Skeletal muscle satellite cell (primary cell): Measurements from ENCODE around the gene LHFPL5. TPM values are rescaled to one million over a fixed set of nuclear protein-coding genes. Genes with fewer than 3 reads are reported as not detected.

ENCODE experiments used
- H3K27me3 ChIP-seq: 2 replicates; pipeline ENCODE4 v1.7.0; 2013; ENCODE audit warnings: low read length; ENCODE audit not compliant: control insufficient read depth, insufficient read depth
- H3K36me3 ChIP-seq: 2 replicates; pipeline ENCODE4 v1.7.0; 2013; ENCODE audit warnings: mild to moderate bottlenecking, control low read depth, low read length; ENCODE audit not compliant: insufficient read depth
- H3K4me1 ChIP-seq: 2 replicates; pipeline ENCODE4 v1.7.0; 2013; ENCODE audit warnings: low read length; ENCODE audit not compliant: control insufficient read depth, insufficient read depth
- H3K4me2 ChIP-seq: 2 replicates; pipeline ENCODE4 v1.7.0; 2013; ENCODE audit warnings: mild to moderate bottlenecking, low read length
- H3K4me3 ChIP-seq: 2 replicates; pipeline ENCODE4 v1.7.0; 2013; ENCODE audit warnings: low read length
- H3K9ac ChIP-seq: 2 replicates; pipeline ENCODE4 v1.7.0; 2013; ENCODE audit warnings: mild to moderate bottlenecking, low read depth, low read length, moderate library complexity
- H3K9me3 ChIP-seq: replicated peaks from 2 replicates; pipeline ENCODE4 v1.7.0; 2013; ENCODE audit warnings: mild to moderate bottlenecking, control low read depth, low read length
- total RNA-seq: library from RNA; depleted of rRNA; stranded (reverse); fragments of >200 nt; gene quantifications from 2 replicates; pipeline ENCODE4 v1.2.3, GENCODE V29; 2012; rRNA removed

Gene LHFPL5
- total RNA-seq, result not detected in 2 replicates

DNA sequence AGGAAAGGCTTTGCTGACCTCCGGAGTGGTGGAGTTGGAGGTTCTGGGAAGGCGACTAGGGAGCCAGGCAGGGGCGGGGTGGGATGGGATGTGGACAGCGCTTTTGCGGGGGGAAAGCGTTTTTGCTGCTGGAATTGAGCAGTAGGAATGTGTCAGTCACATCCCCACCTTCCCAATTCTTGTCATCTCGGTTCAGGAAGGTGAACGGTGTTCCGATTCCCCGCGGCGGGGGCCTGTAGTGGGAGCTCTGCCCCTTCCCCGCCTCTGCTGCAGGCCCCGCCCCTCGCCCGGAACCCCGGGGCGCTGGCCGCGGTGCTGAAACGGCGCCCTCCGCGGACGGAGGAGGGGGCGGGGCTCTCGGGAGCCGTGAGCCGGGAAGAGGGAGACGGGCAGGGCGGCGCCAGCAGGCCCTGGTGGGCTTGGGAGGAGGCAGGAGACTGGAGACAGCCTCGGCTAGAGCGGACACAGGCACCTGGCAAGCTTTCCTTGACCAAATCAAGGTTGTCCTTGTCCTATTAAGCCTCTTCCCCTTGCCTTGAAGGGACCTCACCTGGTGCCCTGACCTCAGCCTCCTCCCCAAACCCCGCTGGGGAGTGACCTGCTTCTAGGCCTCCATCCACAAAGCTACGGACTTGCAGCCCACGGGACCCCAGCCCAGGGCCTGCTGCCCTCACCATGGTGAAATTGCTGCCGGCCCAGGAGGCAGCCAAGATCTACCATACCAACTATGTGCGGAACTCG, at the start of gene LHFPL5:
LHFPL5 (plus strand) TSS at position 357 of the 741 bp plus-strand sequence; CDS start at position 676, 319 bp downstream.
- no peak within 1 kb of the TSS for H3K4me3 ChIP-seq
- peaks cover 3% of the 10 kb centered on the region for H3K4me1 ChIP-seq
- H3K27me3 ChIP-seq, result peaks cover 17% of the 10 kb centered on the region
- H3K4me2 ChIP-seq, result peak within 1 kb of the TSS; percentile 55
- H3K9ac ChIP-seq, result no peak within 1 kb of the TSS
- no peaks in the 10 kb centered on the region for H3K9me3 ChIP-seq
- H3K36me3 ChIP-seq, result no peaks in the 10 kb centered on the region

DNA sequence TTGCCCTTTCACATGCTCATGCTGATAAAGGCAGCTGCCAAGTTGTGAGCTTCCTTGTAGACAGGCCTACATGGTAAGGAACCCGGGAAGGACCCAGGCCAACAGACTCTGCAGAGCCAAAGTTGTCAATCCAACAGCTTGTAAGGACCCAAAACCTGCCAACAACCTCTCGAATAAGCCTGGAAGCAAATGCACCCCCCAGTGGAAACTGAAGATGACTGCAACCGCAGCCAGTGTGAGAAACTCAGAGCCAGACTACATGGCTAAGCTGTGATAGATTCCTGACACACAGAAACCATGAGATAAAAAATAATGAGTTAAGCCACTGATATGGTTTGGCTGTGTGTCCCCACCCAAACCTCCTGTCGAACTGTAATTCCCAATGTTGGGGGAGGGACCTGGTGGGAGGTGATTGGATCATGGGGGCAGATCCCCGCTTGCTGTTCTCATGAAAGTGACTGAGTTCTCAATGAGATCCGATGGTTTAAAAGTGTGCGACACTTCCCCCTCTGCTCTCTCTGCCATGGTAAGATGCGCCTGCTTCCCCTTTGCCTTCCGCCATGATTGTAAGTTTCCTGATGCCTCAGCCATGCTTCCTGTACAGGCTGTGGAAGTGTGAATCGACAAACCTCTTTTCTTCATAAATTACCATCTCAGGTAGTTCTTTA, 47.6 kb upstream of the LHFPL5 start:
- Histone ChIP-seq H3K4me1 (peaks cover 5% of the 10 kb centered on the region), H3K27me3 (peaks cover 17% of the 10 kb centered on the region), H3K4me2 (no peak overlapping the region), H3K9ac (no peak overlapping the region), H3K4me3 (no peak overlapping the region), H3K36me3 (no peaks in the 10 kb centered on the region), H3K9me3 (no peaks in the 10 kb centered on the region)

DNA sequence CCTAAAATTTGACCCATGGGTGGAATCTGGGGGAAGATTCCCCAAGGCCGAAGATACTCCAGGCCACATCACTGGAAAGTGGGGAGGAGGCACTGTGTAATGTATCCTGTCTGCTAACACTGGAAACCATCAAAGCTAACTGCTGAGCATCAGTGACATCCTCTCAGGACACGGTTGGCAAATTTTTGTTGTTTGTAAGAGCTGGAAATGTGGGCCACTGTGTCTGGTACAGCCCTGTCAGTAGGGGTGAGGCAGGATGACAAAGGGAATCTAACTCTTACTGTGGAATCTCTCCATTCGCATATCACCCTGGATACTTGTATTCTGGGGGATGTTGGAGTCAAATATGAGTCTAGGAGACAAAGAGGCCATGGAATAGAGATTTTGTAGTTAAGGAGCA, 45.7 kb upstream of the LHFPL5 start:
- Histone ChIP-seq H3K4me3 (no peak overlapping the region), H3K9ac (no peak overlapping the region), H3K9me3 (no peaks in the 10 kb centered on the region), H3K36me3 (no peaks in the 10 kb centered on the region), H3K4me2 (no peak overlapping the region), H3K27me3 (peaks cover 34% of the 10 kb centered on the region), H3K4me1 (peaks cover 4% of the 10 kb centered on the region)

DNA sequence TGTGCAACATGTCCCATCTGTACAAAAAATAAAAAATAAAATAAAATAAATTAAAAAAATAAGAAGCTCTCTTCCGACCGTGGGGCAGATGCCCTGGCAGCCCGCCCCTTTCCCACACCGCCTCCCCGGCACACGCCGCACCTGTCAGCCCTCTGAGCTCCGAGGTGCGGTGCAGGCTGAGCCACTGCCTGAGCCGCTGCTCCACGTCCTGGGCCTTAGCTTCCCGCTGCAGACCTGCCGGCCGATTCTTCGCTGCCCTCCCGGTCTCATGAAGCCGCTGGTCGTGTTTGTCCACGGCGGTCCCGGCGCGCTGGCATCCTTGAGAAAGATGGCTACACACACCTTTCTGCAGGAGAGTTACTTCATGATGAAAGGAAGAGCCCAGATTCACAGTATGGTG, 39.4 kb upstream of the LHFPL5 start:
- Histone ChIP-seq H3K9ac (no peak overlapping the region), H3K36me3 (no peaks in the 10 kb centered on the region), H3K4me2 (no peak overlapping the region), H3K4me3 (no peak overlapping the region), H3K27me3 (peaks cover 59% of the 10 kb centered on the region), H3K4me1 (no peaks in the 10 kb centered on the region), H3K9me3 (no peaks in the 10 kb centered on the region)

DNA sequence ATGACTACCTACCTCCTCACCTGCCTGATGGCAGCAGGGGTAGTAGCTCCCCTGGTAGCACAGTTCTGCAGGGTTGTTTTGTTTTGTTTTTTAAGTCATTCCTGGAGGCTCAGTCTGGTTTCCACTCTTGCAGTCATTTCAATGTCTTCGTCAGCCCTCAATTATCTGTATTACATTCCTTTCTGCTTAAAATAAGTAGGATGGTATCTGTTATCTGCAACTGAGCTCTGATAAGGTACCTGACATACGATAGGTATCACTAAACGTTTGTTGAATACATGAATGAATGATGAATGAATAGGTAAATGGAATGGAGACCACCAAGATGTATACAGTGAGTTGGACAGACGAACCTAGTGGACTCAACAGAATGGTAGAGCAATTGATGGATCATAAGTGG, 35.9 kb upstream of the LHFPL5 start:
- Histone ChIP-seq H3K27me3 (peaks cover 59% of the 10 kb centered on the region), H3K4me2 (no peak overlapping the region), H3K36me3 (no peaks in the 10 kb centered on the region), H3K9ac (no peak overlapping the region), H3K4me1 (no peaks in the 10 kb centered on the region), H3K9me3 (no peaks in the 10 kb centered on the region), H3K4me3 (no peak overlapping the region)

DNA sequence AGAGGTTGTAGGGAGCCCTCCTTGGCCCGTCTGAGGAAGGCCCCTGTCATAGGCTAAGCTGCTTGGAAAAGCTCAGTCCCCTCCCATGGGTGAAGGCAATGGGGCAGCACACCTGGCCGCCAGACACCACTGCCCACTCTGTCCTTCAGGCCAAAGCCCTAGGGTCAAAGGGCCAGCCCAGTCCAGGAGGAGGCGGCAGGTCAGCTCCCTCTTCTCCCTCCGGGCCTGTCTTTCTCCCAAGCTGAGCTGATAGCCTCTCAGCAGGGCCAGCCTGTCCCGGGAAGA, 33.9 kb upstream of the LHFPL5 start:
- H3K9ac ChIP-seq, result no peak overlapping the region
- H3K4me1 ChIP-seq, result no peaks in the 10 kb centered on the region
- no peak overlapping the region for H3K4me3 ChIP-seq
- peaks cover 66% of the 10 kb centered on the region for H3K27me3 ChIP-seq
- H3K36me3 ChIP-seq, result no peaks in the 10 kb centered on the region
- no peaks in the 10 kb centered on the region for H3K9me3 ChIP-seq
- H3K4me2 ChIP-seq, result no peak overlapping the region

DNA sequence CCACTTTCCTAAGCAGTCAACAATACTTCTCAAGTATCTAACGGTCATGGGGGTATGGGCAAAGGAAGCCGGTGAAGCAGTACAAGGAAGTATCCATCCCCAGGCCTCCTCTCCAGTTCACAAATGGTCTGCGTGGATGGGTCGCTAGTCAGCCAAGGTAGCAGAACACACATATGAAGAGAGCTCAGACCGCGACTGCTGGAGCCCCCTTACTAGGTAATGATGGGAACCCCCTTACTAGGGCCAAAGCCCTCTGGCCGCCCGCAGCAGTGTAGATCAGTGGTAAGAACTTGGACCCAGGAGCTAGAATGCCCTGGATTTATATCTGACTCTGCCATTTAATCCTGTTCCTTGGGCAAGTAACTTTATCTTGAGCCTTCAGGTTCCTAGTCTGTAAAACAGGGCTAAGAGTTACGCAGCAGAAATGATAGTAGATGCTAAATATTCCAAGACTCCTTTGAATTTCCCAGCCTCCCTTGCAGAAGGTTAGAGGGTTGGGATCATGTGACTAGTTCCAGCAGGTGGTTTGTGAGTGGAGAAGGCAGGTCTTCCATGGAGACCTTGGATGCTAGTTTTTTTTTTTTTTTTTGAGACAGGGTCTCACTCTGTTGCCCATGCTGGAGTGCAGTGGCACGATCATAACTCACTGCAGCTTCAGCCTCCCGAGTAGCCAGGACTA, 30.9 kb upstream of the LHFPL5 start:
- no peak overlapping the region for H3K4me3 ChIP-seq
- H3K4me1 ChIP-seq, result peaks cover 3% of the 10 kb centered on the region
- no peak overlapping the region for H3K4me2 ChIP-seq
- no peaks in the 10 kb centered on the region for H3K36me3 ChIP-seq
- H3K27me3 ChIP-seq, result peaks cover 66% of the 10 kb centered on the region
- no peaks in the 10 kb centered on the region for H3K9me3 ChIP-seq
- no peak overlapping the region for H3K9ac ChIP-seq

DNA sequence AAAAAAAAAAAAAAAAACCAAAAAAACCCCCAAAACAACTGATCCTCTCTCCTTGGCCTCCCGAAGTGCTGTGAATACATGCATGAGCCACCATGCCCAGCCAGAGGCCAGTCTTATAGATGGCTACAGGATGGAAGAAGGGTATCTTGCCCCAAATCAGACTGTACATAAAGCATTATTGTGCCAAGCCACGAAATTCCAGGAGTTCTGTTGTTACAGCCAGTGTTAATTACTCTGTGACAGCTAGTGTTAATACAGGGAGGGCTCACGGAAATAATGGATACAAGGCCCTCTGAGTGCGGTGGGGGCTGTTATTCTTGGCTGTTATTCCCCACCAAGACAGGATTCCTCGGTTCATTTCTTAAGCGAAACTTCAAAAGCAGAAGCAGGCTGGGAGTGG, 30.1 kb upstream of the LHFPL5 start:
- H3K4me1 ChIP-seq, result peaks cover 3% of the 10 kb centered on the region
- no peaks in the 10 kb centered on the region for H3K36me3 ChIP-seq
- no peak overlapping the region for H3K4me2 ChIP-seq
- H3K9me3 ChIP-seq, result no peaks in the 10 kb centered on the region
- no peak overlapping the region for H3K9ac ChIP-seq
- no peak overlapping the region for H3K4me3 ChIP-seq
- H3K27me3 ChIP-seq, result peaks cover 66% of the 10 kb centered on the region

DNA sequence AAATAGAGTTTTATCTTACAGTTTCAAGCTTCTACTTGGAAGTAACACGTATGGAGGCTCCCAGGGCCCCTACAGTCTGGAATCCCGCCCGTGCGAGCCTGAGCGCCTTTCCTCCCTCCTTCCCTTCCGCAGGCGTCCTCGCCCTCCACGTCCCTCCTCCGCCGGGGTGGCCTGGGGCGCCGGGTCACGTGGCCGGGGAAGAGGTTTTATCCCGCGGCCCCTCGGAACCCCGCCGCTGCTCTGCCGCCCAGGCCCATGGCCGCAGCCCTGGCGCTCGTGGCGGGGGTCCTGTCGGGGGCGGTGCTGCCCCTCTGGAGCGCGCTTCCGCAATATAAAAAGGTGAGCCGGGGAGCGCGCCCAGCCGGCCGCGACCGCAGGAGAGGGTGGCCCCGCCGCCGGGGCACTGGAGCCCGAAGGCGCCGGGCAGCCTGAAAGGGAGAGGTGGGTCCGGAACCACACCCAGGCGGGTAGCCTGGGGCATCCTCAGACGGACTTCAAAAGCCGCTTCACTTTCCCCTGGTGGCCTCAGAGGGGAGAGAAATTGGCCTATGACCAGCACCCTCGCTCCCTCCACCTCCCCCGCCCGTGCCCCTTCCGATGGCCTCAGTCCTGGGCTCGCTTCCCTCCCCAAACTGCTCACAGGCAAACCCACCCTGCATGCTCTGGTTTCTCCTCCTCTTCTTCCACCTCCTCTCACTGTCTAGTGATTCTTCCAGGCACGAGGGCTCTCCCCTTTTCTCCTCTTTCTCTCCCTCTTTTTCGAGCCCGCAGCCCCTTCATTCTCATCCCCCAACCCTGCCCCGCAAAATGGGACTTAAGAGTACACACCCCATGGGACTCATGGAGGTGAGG, 28.6 kb upstream of the LHFPL5 start, which contains the start of gene CLPSL2:
CLPSL2 (plus strand) TSS at position 235 of the 852 bp plus-strand sequence; CDS start at position 256, 21 bp downstream.
- Histone ChIP-seq H3K27me3 (peaks cover 70% of the 10 kb centered on the region), H3K4me3 (peak within 1 kb of the TSS; percentile 52), H3K4me1 (peaks cover 3% of the 10 kb centered on the region), H3K9me3 (no peaks in the 10 kb centered on the region), H3K36me3 (no peaks in the 10 kb centered on the region), H3K9ac (peak within 1 kb of the TSS; percentile 7), H3K4me2 (peak within 1 kb of the TSS; percentile 74)

DNA sequence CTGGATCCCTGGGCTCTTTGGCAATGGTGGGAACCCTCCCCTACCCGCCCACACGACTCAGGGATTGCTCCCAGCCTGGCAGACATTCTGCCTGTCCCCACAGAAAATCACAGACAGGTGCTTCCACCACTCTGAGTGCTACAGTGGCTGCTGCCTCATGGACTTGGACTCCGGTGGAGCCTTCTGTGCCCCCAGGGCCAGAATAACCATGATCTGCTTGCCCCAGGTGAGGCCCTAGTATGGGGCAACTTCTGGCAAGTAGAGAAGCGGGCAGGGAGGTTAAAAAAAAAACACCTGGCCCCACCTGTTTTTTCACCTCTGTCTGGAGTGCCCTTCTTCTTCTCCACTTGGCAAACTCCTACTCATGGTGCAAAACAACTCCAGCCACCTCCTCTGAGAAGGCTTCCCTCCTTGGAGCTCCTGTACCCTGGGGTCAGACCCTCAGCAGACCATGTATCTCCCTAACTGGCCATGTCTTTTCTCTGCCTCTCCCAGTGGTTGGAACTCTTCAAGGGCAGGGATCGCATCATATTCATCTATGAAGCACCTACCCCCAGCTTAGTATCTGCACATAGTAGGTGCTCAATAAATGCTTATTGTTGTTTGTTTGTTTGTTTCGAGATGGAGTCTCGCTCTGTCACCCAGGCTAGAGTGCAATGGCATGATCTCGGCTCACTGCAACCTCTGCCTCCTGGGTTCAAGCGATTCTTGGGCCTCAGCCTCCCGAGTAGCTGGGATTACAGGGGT, 27.6 kb upstream of the LHFPL5 start:
- Histone ChIP-seq H3K36me3 (no peaks in the 10 kb centered on the region), H3K9me3 (no peaks in the 10 kb centered on the region), H3K4me3 (no peak overlapping the region), H3K4me2 (no peak overlapping the region), H3K4me1 (peaks cover 3% of the 10 kb centered on the region), H3K27me3 (peaks cover 73% of the 10 kb centered on the region), H3K9ac (no peak overlapping the region)
